OCI-LY7 (cell line): ENCODE results near the gene VEZF1. TPM values are rescaled to one million over a fixed set of nuclear protein-coding genes. Genes with fewer than 3 reads are reported as not detected.
"Not testable (repeated sequence)": the region's sequence is repeated elsewhere in the genome, so short reads cannot be mapped to it uniquely, and the experiment has no call there.

Experiments used
- BruUV-seq: library from RNA; stranded (reverse); fragments of 400-500 nt; replicated peaks from 2 replicates; lab custom pipeline; 2021; lab: Mats Ljungman, UMichigan
- CTCF ChIA-PET: fragments of 300-600 bp; sonication (Branson Sonifier 250); formaldehyde crosslinking; loops from one replicate; lab custom pipeline; 2022; ENCODE audit warnings: antibody characterized with exemption; ENCODE audit not compliant: unreplicated experiment; lab: Charles Lee
- POLR2A ChIA-PET: fragments of 300-600 bp; sonication (Branson Sonifier 250); formaldehyde crosslinking; loops from one replicate; lab custom pipeline; 2022; ENCODE audit warnings: antibody characterized with exemption; lab: Charles Lee
- DNase-seq: peaks from one replicate; pipeline ENCODE4 v3.0.0-alpha.2; 2015; ENCODE audit warnings: low spot score
- H2AFZ ChIP-seq: fragments of 200-600 bp; sonication (generic), shearing (Covaris generic); 2 replicates; pipeline ENCODE4 v1.6.1; 2014; ENCODE audit warnings: mild to moderate bottlenecking, antibody characterized with exemption, low read length, moderate library complexity
- H3K27ac ChIP-seq: fragments of 200-600 bp; sonication (generic); 2 replicates; pipeline ENCODE4 v1.5.1; 2014; ENCODE audit warnings: mixed run types, low read depth, mild to moderate bottlenecking, moderate library complexity, low read length, inconsistent platforms; ENCODE audit not compliant: poor library complexity, severe bottlenecking
- H3K36me3 ChIP-seq: fragments of 200-600 bp; sonication (generic); 2 replicates; pipeline ENCODE4 v1.6.1; 2014; ENCODE audit warnings: mild to moderate bottlenecking, antibody characterized with exemption, low read length, moderate library complexity, mixed read lengths; ENCODE audit not compliant: insufficient read depth
- H3K4me1 ChIP-seq: fragments of 200-600 bp; sonication (generic); 2 replicates; pipeline ENCODE4 v1.5.1; 2014; ENCODE audit warnings: mild to moderate bottlenecking, low read length; ENCODE audit not compliant: insufficient read depth, poor library complexity, severe bottlenecking
- H3K4me2 ChIP-seq: fragments of 200-600 bp; sonication (generic); 2 replicates; pipeline ENCODE4 v1.6.1; 2014; ENCODE audit warnings: mild to moderate bottlenecking, low read length
- H3K4me3 ChIP-seq: fragments of 200-600 bp; sonication (generic); 2 replicates; pipeline ENCODE4 v1.5.1; 2014; ENCODE audit warnings: mild to moderate bottlenecking, low read depth, low read length; ENCODE audit not compliant: poor library complexity, severe bottlenecking
- H3K79me2 ChIP-seq: fragments of 200-600 bp; sonication (generic); 2 replicates; pipeline ENCODE4 v1.6.1; 2016; ENCODE audit warnings: low read depth, mild to moderate bottlenecking, low read length, moderate library complexity, mixed read lengths; ENCODE audit not compliant: insufficient read depth
- H3K9me2 ChIP-seq: fragments of 200-600 bp; sonication (generic); 2 replicates; pipeline ENCODE4 v1.6.1; 2016; ENCODE audit warnings: mild to moderate bottlenecking, low read length, mixed read lengths; ENCODE audit not compliant: insufficient read depth
- H3K9me3 ChIP-seq: fragments of 200-600 bp; sonication (generic); 2 replicates; pipeline ENCODE4 v1.6.1; 2014; ENCODE audit warnings: mild to moderate bottlenecking, mixed run types, low read length, mixed read lengths
- H4K20me1 ChIP-seq: fragments of 200-600 bp; sonication (generic); 2 replicates; pipeline ENCODE4 v1.6.1; 2014; ENCODE audit warnings: mild to moderate bottlenecking, antibody characterized with exemption, low read length, moderate library complexity, mixed read lengths; ENCODE audit not compliant: insufficient read depth
- EZH2phosphoT487 ChIP-seq: fragments of 200-600 bp; sonication (generic); IDR thresholded peaks from 2 replicates; pipeline ENCODE4 v1.6.1; 2018; ENCODE audit warnings: low read depth, borderline replicate concordance, mild to moderate bottlenecking, mixed run types, antibody characterized with exemption, low read length, moderate library complexity, mixed read lengths
- intact Hi-C: fragments of 100-400 bp; cut with micrococcal nuclease; formaldehyde crosslinking; loops from one replicate; pipeline ENCODE4 v1.10.0; 2022; ENCODE audit not compliant: unreplicated experiment
- total RNA-seq, 2 experiments: library from RNA; depleted of rRNA in 1 of 2; stranded (reverse); fragments of >200 nt in 1 of 2; shearing (Covaris generic) in 1 of 2; gene quantifications; 2 replicates each; pipeline ENCODE4 v1.2.3, GENCODE V29; 2014 to 2022
- TF ChIP-seq, protein P1 (sequence below): fragments of 200-600 bp; sonication (generic); conservative IDR thresholded peaks from 2 replicates; pipeline ENCODE4 v1.5.1; 2014; ENCODE audit warnings: mild to moderate bottlenecking, antibody characterized with exemption, low read length, moderate library complexity, mixed read lengths

Gene VEZF1
- total RNA-seq, 2 experiments from 2014 or later: 22.6 to 35.4 TPM

- Histone ChIP-seq H3K4me1 (peaks cover 16% of the 10 kb centered on the region), H3K36me3 (no peaks in the 10 kb centered on the region), H2AFZ (no peak overlapping the region), H3K79me2 (no peaks in the 10 kb centered on the region), H4K20me1 (peaks cover 5% of the 10 kb centered on the region), H3K9me3 (no peaks in the 10 kb centered on the region), H3K27ac (no peak overlapping the region), H3K4me3 (no peak overlapping the region), H3K9me2 (no peaks in the 10 kb centered on the region), H3K4me2 (no peak overlapping the region)
- intact Hi-C loops: no loop called here
- TF ChIP-seq, protein P1, sequence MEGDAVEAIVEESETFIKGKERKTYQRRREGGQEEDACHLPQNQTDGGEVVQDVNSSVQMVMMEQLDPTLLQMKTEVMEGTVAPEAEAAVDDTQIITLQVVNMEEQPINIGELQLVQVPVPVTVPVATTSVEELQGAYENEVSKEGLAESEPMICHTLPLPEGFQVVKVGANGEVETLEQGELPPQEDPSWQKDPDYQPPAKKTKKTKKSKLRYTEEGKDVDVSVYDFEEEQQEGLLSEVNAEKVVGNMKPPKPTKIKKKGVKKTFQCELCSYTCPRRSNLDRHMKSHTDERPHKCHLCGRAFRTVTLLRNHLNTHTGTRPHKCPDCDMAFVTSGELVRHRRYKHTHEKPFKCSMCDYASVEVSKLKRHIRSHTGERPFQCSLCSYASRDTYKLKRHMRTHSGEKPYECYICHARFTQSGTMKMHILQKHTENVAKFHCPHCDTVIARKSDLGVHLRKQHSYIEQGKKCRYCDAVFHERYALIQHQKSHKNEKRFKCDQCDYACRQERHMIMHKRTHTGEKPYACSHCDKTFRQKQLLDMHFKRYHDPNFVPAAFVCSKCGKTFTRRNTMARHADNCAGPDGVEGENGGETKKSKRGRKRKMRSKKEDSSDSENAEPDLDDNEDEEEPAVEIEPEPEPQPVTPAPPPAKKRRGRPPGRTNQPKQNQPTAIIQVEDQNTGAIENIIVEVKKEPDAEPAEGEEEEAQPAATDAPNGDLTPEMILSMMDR: no peak
- no peak for TF ChIP-seq EZH2phosphoT487
- BruUV-seq: no TSS peak
- ChIA-PET POLR2A (interaction anchor here (0.8 to 1.4 kb wide), 2 partner anchors 8 to 1185 kb away, joined by 4 to 6 read pairs; no protein-coding TSS in a partner anchor), CTCF (no interaction called here)
- DNase-seq: no peak
Measured at GRCh38 chr17:57959929-57960328, 28.1 kb downstream of the VEZF1 start.

GRCh38 chr17:57958391-57958790, 29.7 kb downstream of the VEZF1 start:
- H3K36me3 ChIP-seq, H3K4me3 ChIP-seq, H3K4me2 ChIP-seq, H3K79me2 ChIP-seq, CTCF ChIA-PET, DNase-seq, H2AFZ ChIP-seq, H3K9me3 ChIP-seq, intact Hi-C loops, H3K27ac ChIP-seq, H3K9me2 ChIP-seq, BruUV-seq, H4K20me1 ChIP-seq: not testable (repeated sequence)
- POLR2A ChIA-PET: interaction anchor here (0.7 kb wide), 2 partner anchors 10 to 861 kb away, joined by 4 read pairs; no protein-coding TSS in a partner anchor
- peaks cover 16% of the 10 kb centered on the region for H3K4me1 ChIP-seq

DNA sequence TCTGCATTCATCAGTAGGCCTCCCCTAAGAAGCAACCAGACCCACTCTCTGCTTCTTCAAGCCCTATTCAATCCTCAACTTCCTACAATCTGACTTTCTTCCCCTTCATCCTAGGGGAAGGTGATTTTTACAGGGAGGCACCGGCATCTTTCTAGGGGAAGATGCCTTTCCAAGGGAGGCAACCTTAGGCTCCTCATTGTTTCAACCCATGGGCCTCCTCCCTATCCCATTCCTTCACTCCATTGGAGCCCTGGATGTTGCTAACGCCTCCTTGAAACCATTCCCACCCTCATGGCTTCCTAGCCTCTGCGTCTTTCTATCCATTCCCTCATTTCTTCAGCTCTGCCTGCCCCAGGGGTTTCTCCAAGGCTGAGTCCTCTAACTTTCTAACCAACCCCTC, 30.2 kb downstream of the VEZF1 start:
- Histone ChIP-seq H4K20me1 (peaks cover 5% of the 10 kb centered on the region), H3K9me3 (no peaks in the 10 kb centered on the region), H3K4me3 (no peak overlapping the region), H3K9me2 (no peaks in the 10 kb centered on the region), H3K4me2 (no peak overlapping the region), H3K79me2 (no peaks in the 10 kb centered on the region), H2AFZ (no peak overlapping the region), H3K27ac (no peak overlapping the region), H3K36me3 (no peaks in the 10 kb centered on the region), H3K4me1 (peaks cover 16% of the 10 kb centered on the region)
- TF ChIP-seq EZH2phosphoT487: no peak
- TF ChIP-seq, protein P1: no peak
- no TSS peak for BruUV-seq
- intact Hi-C loops: no loop called here
- ChIA-PET CTCF (no interaction called here), POLR2A (interaction anchor here (0.7 kb wide), 2 partner anchors 9 to 861 kb away, joined by 4 read pairs; no protein-coding TSS in a partner anchor)
- DNase-seq: no peak
